DND-41 (cell line): Measurements from ENCODE around the gene UROC1.

ENCODE experiments used
- ATAC-seq: fragments of 200-7000 bp; cut with Tn5 transposase; 3 replicates; pipeline ENCODE4 v1.9.1; 2021; ENCODE audit warnings: low read depth; ENCODE audit not compliant: insufficient read depth
- DNase-seq: peaks from one replicate; pipeline ENCODE4 v3.0.0-alpha.2; 2020
- H2AFZ ChIP-seq: 2 replicates; pipeline ENCODE4 v1.6.0; 2012; ENCODE audit warnings: low read depth, low read length
- H3K27ac ChIP-seq: 2 replicates; pipeline ENCODE4 v1.5.1; 2012; ENCODE audit warnings: low read length, inconsistent platforms
- H3K27me3 ChIP-seq: fragments of 200-600 bp; sonication (generic); 2 replicates; pipeline ENCODE4 v1.6.0; 2012; ENCODE audit warnings: low read length, mild to moderate bottlenecking, inconsistent platforms; ENCODE audit not compliant: insufficient read depth, poor library complexity
- H3K36me3 ChIP-seq: 2 replicates; pipeline ENCODE4 v1.5.1; 2012; ENCODE audit warnings: low read length, inconsistent platforms; ENCODE audit not compliant: insufficient read depth
- H3K4me1 ChIP-seq: 2 replicates; pipeline ENCODE4 v1.5.1; 2012; ENCODE audit warnings: mild to moderate bottlenecking, low read length; ENCODE audit not compliant: insufficient read depth
- H3K4me2 ChIP-seq: 2 replicates; pipeline ENCODE4 v1.6.0; 2012; ENCODE audit warnings: mild to moderate bottlenecking, moderate library complexity, low read length, inconsistent platforms; ENCODE audit not compliant: insufficient read depth
- H3K4me3 ChIP-seq, 2 experiments: fragments of 200-600 bp in 1 of 2; shearing (Covaris generic) in 1 of 2; 2 replicates each; pipeline ENCODE4 v1.5.1; 2012 to 2016; ENCODE audit warnings: inconsistent platforms in 2 of 2, low read length in 2 of 2, mild to moderate bottlenecking in 2 of 2, low read depth in 1 of 2, moderate library complexity in 1 of 2
- H3K79me2 ChIP-seq: 2 replicates; pipeline ENCODE4 v1.6.0; 2012; ENCODE audit warnings: low read length, inconsistent platforms; ENCODE audit not compliant: insufficient read depth
- H3K9ac ChIP-seq: 2 replicates; pipeline ENCODE4 v1.6.0; 2012; ENCODE audit warnings: low read depth, mild to moderate bottlenecking, inconsistent platforms, low read length, moderate library complexity
- H3K9me3 ChIP-seq: 2 replicates; pipeline ENCODE4 v1.5.1; 2012; ENCODE audit warnings: low read length, moderate library complexity, mild to moderate bottlenecking, inconsistent platforms; ENCODE audit not compliant: insufficient read depth, severe bottlenecking
- H4K20me1 ChIP-seq: 2 replicates; pipeline ENCODE4 v1.6.0; 2012; ENCODE audit warnings: low read length; ENCODE audit not compliant: insufficient read depth
- CTCF ChIP-seq: IDR thresholded peaks from 2 replicates; pipeline ENCODE4 v1.5.1; 2012; ENCODE audit warnings: borderline replicate concordance, low read length, moderate library complexity, mild to moderate bottlenecking; ENCODE audit not compliant: poor library complexity, severe bottlenecking; ENCODE audit errors: extremely low read depth
- EZH2 ChIP-seq: IDR thresholded peaks from 3 replicates; pipeline ENCODE4 v1.6.1; 2012; ENCODE audit warnings: borderline replicate concordance, low read depth, mild to moderate bottlenecking, moderate library complexity, low read length, inconsistent platforms; ENCODE audit not compliant: severe bottlenecking

Gene UROC1

DNA sequence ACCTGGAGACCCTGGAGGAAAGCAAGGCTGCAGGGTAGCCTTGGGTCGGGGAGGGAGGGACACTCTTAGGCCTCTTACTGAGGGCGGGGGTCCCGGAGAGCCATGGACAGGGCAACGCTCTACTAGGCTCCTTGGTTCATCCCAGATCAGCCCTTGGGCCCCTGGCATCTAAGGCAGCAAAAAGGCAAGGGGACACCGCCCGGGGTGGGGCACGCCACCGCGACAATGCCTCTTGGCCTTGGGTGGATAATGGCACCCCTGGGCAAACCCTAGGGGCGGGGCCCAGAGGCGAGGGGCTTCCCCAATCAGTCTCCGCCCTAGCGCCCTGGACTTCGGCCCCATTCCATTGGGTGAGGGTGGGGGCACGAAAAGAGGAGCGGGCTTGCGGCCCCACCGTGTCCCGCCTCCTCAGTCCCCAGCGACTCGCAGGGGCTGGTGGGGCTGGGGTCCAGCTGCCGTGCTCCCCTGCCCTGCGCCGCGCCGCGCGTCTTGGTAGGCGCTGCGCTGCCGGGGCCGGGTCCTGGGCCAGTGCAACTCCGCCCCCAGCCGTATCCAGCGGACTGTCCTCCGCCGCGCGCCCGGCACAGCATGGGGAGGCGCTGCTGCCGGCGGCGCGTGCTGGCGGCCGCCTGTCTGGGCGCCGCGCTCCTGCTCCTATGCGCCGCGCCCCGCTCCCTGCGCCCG lies 6.3 kb upstream of the UROC1 start, which contains the start of gene CHST13:
Gene CHST13 (plus strand): TSS at position 411 of the 684 bp plus-strand sequence. CDS start 178 bp downstream, at position 589.
- H2AFZ ChIP-seq = no peak within 1 kb of the TSS
- peaks cover 4% of the 10 kb centered on the region for H3K4me1 ChIP-seq
- no peak for TF ChIP-seq EZH2
- no peak for TF ChIP-seq CTCF

DNA sequence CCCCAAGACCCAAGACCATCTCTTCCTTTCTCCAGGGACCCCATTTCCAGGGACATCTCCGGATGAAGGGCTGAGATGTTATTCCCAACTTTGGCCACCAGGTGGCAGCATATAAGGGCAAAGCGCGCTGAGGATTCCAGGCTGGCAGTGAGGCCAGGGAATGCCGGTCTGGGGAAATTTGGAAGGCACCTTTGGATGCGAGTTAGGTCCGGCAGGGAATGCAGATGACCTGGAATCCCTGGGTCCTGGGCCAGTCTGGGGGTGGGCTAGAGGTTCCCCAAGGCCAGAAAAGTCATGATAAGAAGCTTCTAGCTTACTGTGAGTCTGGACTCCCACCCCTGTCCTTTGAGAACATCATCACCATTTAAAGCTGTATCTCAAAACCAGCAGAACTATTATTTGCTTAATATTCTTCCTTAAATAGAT lies 4.8 kb upstream of the UROC1 start:
- DNase-seq = peak; percentile 56
- H3K79me2 ChIP-seq = no peaks in the 10 kb centered on the region
- peak; percentile 91 for TF ChIP-seq CTCF
- no peak for TF ChIP-seq EZH2
- no peaks in the 10 kb centered on the region for H3K27me3 ChIP-seq
- no peak overlapping the region for H3K27ac ChIP-seq
- peak; percentile 54 for ATAC-seq
- H3K4me2 ChIP-seq = no peak overlapping the region
- no peaks in the 10 kb centered on the region for H3K9me3 ChIP-seq
- peaks cover 4% of the 10 kb centered on the region for H3K4me1 ChIP-seq
- H4K20me1 ChIP-seq = no peaks in the 10 kb centered on the region
- H3K4me3 ChIP-seq = no peak overlapping the region
- H2AFZ ChIP-seq = no peak overlapping the region
- no peak overlapping the region for H3K9ac ChIP-seq
- no peaks in the 10 kb centered on the region for H3K36me3 ChIP-seq

More for the DNA sequence above, 6.3 kb upstream of the UROC1 start, which contains the start of gene CHST13:
- ATAC-seq (no peak), DNase-seq (no peak)
- H3K4me3 ChIP-seq = no peak within 1 kb of the TSS
- H3K4me2 ChIP-seq = no peak within 1 kb of the TSS
- no peaks in the 10 kb centered on the region for H3K79me2 ChIP-seq
- no peaks in the 10 kb centered on the region for H3K27me3 ChIP-seq
- no peaks in the 10 kb centered on the region for H3K36me3 ChIP-seq
- no peak within 1 kb of the TSS for H3K9ac ChIP-seq
- H4K20me1 ChIP-seq = no peaks in the 10 kb centered on the region
- no peak within 1 kb of the TSS for H3K27ac ChIP-seq
- no peaks in the 10 kb centered on the region for H3K9me3 ChIP-seq

- Histone ChIP-seq H3K9me3 (no peaks in the 10 kb centered on the region), H3K36me3 (no peaks in the 10 kb centered on the region), H4K20me1 (no peaks in the 10 kb centered on the region), H3K4me3 (no peak overlapping the region), H3K9ac (no peak overlapping the region), H3K27me3 (no peaks in the 10 kb centered on the region), H3K4me2 (no peak overlapping the region), H3K27ac (no peak overlapping the region), H2AFZ (no peak overlapping the region), H3K79me2 (no peaks in the 10 kb centered on the region), H3K4me1 (peaks cover 4% of the 10 kb centered on the region)
- no peak for ATAC-seq
- TF ChIP-seq CTCF = no peak
- no peak for TF ChIP-seq EZH2
- no peak for DNase-seq
Observed at GRCh38 chr3:126521122-126521891, 3.7 kb upstream of the UROC1 start.
